B cell (primary cell): ENCODE data around the gene PPFIA4.

Source experiments
- EZH2 ChIP-seq: IDR thresholded peaks from 2 replicates; pipeline ENCODE4 v1.6.1; 2012; ENCODE audit warnings: borderline replicate concordance, low read depth, mild to moderate bottlenecking, moderate library complexity, low read length; ENCODE audit not compliant: insufficient read depth, poor library complexity, severe bottlenecking
- TF ChIP-seq, protein P1 (sequence below): fragments of 200-600 bp; IDR thresholded peaks from one replicate; pipeline ENCODE4 v1.8.0; 2022; ENCODE audit warnings: antibody characterized with exemption, mild to moderate bottlenecking

- TF ChIP-seq, protein P1, sequence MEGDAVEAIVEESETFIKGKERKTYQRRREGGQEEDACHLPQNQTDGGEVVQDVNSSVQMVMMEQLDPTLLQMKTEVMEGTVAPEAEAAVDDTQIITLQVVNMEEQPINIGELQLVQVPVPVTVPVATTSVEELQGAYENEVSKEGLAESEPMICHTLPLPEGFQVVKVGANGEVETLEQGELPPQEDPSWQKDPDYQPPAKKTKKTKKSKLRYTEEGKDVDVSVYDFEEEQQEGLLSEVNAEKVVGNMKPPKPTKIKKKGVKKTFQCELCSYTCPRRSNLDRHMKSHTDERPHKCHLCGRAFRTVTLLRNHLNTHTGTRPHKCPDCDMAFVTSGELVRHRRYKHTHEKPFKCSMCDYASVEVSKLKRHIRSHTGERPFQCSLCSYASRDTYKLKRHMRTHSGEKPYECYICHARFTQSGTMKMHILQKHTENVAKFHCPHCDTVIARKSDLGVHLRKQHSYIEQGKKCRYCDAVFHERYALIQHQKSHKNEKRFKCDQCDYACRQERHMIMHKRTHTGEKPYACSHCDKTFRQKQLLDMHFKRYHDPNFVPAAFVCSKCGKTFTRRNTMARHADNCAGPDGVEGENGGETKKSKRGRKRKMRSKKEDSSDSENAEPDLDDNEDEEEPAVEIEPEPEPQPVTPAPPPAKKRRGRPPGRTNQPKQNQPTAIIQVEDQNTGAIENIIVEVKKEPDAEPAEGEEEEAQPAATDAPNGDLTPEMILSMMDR = no peak
- no peak for TF ChIP-seq EZH2
Observed at GRCh38 chr1:203055161-203055799, 29.0 kb downstream of the PPFIA4 start.
